Medulla oblongata (tissue), 1 donor: ENCODE measurements around the gene MPC1L.
A peak's percentile ranks its signal among the peaks of the same experiment; 100 is the strongest.
"Not testable (repeated sequence)": the region's sequence is repeated elsewhere in the genome, so short reads cannot be mapped to it uniquely, and the experiment has no call there.

Experiments used
- DNase-seq: peaks from one replicate; pipeline ENCODE4 v3.0.0-alpha.2; 2015; ENCODE audit errors: extremely low spot score

Gene MPC1L

DNA sequence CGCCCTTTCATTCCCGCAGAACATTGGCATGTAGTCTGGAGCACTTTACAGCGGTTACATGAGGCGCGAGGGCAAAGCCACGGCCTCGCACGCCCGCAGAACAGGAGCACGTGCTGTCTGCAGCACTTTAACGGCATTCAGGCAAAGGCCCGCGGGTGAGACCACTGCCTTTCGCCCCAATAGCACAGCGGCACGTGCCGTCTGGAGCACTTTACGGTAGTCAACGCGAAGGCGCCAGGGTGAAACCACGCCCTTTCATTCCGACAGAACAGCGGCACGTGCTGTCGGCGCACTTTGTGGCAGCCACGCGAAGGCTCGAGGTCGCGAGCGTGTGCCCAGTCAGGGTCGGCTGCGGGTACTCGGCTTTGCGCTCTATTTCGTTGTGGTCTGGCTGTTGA, at the start of gene MPC1L:
TSS of gene MPC1L (plus strand) at position 290 of the 398 bp plus-strand sequence. CDS start 138 bp downstream, outside the sequence.
- no peak for DNase-seq

DNA sequence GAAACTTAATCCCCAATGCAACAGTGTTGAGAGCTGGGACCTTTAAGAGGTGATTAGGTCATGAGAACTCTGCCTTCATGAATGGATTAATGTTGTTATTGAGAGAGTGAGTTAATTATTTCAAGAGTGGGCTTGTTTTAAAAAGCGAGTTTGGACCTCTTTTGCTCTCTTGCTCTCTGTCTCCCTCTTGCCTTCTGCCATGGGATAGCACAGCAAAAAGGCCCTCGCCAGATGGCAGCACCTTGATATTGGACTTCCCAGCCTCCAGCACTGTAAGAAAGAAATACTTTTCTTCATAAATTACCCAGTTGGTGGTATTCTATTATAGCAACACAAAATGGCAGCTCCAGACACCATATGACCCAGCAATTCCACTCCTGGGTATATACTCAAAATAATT, 49.5 kb upstream of the MPC1L start:
- no peak for DNase-seq

DNA sequence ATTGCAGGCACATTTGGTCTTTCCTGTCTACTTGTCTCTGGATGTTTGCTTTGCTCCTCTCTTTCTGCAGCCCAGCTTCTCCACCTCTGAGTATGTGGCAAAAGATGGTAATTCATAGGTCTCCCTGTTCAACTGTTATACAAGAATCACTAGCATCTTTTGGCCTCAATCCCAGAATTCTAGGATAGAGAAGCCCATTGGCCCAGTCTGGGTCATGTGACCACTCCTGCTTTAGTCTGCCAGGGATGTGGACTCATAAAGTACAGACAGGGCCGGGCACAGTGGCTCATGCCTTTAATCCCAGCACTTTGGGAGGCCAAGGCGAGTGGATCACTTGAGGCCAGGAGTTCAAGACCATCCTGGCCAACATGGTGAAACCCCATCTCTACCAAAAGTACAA, 47.8 kb upstream of the MPC1L start:
- peak; percentile 63 for DNase-seq

- DNase-seq: no peak
Observed at GRCh38 chrX:40576291-40576690, 46.9 kb upstream of the MPC1L start.

DNA sequence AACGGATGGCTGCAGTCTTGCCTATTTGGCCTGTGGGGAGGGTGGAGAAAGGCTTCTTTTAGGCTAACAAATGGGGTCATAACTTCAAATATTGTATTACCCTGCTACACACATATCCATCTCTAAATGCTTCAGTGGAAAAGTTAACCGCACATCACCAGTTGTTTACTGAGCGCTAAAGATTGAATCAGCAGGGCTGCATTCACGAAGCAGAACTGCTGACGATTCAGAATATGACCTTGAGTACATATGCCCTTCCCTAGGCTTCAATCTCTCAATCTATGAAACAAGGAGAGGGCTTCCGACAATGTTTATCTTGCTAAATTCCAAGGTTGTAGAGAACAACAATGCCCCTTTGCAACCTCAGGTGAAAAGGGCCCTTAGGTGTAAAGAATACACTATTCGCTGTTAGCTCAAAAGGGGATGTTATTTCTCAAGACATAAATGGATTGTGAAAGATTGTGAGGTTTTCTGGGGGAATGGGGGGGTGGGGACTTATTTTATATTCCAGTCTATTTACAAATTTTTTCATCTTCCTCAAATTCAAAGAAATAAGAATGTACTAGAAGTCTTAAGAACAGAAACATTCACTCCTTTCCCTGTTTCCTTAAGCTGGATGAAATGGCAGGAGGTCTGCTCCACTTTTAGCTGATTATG, 45.1 kb upstream of the MPC1L start:
- DNase-seq: no peak

DNA sequence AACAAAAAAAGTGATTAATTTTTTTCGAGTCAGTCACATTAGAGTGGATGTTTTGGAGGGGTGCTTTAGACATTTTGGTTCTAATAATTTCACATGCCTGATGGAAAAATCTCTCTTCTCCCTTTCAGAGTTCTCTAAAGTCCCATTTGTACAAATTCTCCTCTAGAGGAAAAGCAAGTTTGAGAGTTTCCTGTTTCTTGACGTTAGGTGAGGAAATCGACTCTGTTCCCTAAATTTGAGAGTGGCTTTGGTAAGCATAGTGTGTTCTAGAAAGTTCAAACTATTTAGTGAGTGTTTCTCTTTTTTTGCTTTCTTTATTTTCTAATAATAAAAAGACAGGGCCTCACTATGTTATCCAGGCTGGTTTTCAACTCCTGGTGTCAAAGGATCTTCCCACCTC, 44.1 kb upstream of the MPC1L start:
- peak; percentile 24 for DNase-seq

DNA sequence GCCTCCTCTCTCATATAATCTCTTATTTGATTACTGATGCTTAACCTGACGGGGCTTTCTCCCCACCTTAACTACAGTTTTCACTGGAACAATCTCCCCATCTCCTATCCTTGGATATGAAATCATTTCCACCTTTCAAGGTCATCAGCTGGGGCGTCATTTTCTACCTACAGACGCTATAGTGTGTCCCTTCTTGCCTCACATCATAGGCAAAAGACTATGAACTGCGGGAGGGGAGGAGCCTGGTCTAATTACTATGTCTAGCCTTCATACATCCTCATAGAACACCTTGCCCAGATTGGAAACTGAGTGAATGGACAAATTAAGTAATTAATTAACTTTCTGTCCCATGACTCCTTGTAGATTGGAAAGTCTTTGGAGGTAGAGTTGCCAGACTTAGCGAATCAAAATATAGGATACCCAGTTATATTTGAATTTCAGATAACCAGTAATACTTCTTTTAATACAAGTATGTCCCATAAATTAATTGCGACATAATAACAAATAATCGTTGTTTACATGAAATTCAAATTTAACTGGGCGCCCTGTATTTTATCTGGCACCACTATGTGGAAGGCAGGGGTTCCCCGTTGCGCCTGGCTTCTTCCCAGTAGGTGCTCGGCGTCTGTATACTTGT, 43.2 kb upstream of the MPC1L start:
- DNase-seq: no peak

GRCh38 chrX:40580537-40581335, 42.5 kb upstream of the MPC1L start, which contains the start of gene ATP6AP2:
Gene ATP6AP2 (plus strand): TSS chrX:40580970. CDS start chrX:40581066, 96 bp downstream.
- peak; percentile 96 for DNase-seq

- no peak for DNase-seq
Observed at GRCh38 chrX:40581336-40581920, 41.8 kb upstream of the MPC1L start.

DNA sequence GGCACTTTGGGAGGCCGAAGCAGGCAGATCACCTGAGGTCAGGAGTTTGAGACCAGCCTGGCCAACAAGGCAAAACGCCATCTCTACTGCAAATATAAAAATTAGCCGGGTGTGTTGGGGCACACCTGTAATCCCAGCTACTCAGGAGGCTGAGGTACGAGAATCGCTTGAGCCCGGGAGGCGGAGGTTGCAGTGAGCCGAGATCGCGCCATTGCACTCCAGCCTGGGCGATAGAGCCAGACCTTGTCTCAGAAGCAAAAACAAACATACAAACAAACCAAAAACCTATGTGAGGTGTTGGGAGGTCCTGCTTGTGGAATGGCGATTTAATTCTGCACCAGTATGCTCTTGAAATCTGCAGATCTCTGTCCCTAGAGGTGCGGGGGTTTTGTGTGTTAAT, 41.0 kb upstream of the MPC1L start:
- DNase-seq: not testable (repeated sequence)

GRCh38 chrX:40582811-40583210, 40.4 kb upstream of the MPC1L start:
- no peak for DNase-seq

- DNase-seq: not testable (repeated sequence)
Observed at GRCh38 chrX:40587623-40588022, 35.6 kb upstream of the MPC1L start.

DNA sequence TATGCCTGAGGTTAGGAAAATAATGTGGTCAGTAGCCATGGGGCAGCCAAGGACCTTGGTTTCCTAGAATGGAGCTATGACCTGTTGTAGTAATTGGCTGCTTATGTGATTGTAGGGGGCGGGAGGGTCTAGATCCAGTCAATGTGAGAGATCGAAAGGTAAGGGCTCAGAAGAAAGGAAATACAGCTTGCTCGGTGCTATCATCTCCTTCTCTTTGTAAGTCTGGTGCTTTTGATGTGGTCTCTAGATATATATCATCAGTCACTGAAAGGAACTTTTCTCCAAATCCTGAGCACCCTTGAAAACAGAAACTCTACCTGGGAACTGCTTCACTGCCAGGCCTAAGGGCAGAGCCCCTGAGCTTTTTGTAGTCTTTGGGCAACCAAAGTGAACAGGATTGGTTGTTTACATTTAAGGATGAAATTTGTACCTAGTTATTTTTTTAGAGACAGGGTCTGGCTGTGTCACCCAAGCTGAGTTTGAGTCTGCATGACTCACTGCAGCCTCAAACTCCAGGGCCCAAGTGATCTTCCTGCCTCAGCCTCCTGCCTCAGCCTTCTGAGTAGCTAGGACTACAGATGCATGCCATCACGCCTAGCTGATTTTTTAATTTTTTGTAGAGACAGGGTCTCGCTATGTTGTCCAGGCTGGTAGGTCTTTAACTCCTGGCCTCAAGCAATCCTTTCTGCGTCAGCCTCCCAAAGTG, 33.5 kb upstream of the MPC1L start:
- not testable (repeated sequence) for DNase-seq

- DNase-seq: no peak
Observed at GRCh38 chrX:40603446-40603845, 19.8 kb upstream of the MPC1L start.

- no peak for DNase-seq
Observed at GRCh38 chrX:40607381-40607780, 15.8 kb upstream of the MPC1L start.

- DNase-seq: no peak
Observed at GRCh38 chrX:40612511-40612910, 10.7 kb upstream of the MPC1L start.

DNA sequence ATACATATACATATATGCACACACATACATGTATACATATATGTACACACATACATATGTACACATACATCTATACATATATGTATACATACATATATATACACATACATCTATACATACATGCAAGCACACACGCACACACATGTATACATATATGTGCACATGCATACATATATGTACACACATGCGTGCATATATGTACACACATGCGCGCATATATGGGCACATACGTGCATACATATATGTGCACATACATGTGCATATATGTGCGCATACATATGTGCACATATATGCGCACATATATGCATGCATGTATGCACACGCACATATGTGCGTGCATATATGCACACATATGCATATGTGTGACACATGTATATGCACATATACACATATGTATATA, 7.3 kb upstream of the MPC1L start:
- DNase-seq: no peak

GRCh38 chrX:40617566-40617965, 5.7 kb upstream of the MPC1L start:
- DNase-seq: no peak

DNA sequence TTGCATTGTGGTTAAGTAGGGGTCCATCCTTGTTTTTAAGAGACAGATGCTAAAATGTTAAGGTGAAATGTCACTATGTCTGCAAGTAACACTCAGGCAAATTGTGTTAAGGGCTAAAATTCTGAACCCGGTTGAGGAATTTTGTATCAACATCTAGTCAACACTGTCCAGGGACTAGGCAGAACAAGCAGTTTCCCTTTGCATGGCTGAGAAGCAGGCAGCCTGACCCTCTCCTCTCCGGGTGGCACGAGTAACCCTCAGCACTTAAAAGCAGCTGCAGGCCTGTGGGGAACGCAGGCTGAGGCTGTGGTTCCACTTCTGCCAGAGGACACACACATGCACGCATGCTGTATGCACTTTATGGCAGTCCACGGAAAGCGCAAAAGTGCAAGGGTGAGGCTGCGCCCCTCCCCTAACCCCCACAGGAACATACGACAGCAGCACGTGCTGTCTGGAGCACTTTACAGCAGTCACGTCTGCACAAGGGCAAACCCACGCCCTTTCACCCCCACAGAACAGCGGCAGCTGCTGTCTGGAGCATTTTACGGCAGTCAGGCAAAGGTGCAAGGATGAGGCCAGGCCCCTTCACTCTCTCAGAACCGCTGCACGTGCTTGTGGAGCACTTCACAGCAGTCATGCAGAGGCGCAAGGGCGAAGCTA, 619 bp upstream of the MPC1L start:
- no peak for DNase-seq

DNA sequence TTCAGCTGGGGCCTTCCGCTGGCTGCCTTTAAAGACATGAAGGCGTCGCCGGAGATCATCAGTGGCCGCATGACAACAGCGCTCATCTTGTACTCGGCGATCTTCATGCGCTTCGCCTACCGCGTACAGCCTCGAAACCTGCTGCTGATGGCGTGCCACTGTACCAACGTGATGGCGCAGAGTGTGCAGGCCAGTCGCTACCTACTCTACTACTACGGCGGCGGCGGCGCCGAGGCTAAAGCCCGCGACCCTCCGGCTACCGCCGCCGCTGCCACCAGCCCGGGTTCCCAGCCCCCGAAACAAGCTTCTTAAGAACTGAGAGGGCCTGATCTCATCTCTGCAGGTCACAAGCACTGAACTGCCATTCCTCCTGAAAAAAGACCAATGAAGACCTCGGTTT, 437 bp downstream of the MPC1L start:
- DNase-seq: no peak

GRCh38 chrX:40625294-40625693, 2.1 kb downstream of the MPC1L start:
- DNase-seq: no peak
